GM03348 (cell line): ENCODE measurements around the gene PEPD.

ENCODE experiments used
- DNase-seq: peaks from one replicate; pipeline ENCODE4 v3.0.0; 2012; ENCODE audit warnings: low spot score

Gene PEPD

DNA sequence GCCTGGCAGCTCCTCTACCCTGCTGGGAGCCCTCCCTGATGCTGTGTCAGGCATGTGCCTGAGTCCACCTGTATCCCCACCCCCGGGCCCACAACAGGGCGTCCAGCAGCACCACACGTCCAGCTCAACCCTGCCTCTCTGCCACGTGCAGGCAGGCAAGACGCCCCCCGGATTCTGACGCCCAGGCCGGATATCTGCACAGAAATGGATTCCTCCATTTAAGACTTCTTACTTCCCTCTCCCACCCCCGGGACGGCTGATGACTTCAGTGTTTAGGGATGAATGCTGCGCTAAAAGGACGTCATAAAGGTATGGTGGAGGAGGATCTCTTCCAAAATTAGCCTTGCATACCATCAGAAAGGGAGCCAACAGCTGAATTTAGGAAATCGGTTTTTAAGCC lies 10.2 kb downstream of the PEPD start:
- DNase-seq, result no peak

DNA sequence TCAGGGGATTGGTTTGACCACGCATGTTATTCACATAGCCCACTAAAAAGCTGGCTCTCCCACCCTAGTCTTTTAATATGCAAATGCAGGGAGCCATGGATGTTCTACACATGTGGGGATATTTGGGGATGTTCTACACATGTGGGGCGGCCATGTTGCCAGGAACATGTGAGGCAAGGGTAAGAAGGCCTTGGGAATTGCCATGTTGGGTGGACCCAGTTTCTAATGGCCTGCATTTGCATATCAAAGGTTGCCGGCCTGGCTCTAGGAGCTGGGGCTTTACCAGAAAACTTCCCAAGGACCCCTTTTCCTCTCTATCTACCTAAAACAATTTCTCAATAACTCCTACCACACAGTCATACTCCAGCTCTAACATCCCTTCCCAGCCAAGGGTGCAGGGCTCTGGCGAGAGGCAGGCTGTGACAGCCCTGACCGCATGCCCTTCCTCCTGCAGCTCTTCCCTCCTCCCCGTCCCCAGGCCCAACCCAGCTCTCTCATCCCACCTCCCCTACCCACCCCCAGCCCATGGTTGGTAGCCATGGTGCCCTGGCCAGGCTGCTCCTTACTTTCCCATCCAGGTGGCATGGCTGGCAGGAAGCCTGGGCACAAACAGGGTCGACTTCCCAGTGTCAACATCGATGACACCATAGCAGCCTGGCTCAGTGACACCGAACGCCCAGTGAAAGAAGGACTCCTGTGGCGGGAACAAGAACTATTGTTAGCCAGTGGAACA lies 11.0 kb downstream of the PEPD start:
- no peak for DNase-seq

DNA sequence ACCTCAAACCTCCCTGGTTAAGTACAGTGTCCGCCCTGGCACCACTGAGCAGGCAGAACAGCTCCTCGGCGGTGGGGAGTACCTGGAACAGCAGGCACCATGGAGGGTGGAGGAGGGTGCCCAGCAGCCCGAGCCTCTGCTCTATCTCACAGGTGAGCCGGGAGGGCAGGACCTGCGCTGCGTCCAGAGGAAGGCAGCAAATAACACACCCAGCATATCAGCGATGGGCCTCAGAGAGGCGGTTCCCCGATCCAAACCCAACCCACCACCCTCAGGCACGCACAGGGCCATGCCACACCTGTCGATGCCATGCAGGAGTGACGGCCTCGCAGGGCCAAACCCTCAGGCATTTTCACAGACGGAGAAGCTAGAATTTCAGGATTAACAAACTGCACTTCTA lies 11.8 kb downstream of the PEPD start:
- DNase-seq, result no peak

DNA sequence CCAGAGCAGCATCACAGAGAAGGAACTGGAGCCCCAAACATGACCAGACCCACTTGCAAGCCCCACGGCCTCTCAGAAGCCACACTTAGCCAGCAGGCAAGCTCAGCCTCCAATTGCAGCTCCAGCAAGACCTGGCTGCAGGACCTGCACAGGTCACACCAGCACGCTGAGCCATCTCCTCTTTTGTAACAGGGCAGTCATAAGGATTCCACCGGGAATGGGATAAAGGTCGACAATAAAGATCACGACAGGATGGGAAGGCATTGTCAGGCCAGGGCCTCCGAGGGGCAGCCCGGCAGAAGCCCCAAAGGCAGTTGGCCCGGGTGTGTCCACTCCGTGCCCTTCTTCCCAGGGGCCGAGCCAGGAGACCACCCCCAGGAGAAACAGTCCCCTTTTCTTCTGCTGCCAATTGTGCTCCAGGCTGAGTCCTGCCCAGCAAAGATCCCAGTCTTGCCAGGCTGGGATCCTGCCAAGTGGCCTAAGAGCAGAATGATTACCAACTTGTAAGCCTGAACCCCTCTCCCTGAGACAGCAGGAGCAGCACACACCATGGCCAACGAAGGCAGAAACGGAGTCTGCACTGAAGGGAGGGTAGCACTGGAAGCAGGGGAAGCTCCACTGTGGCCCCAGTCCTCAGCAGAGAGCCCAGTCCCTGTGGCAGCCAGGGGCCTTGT lies 12.5 kb downstream of the PEPD start:
- DNase-seq, result no peak

DNA sequence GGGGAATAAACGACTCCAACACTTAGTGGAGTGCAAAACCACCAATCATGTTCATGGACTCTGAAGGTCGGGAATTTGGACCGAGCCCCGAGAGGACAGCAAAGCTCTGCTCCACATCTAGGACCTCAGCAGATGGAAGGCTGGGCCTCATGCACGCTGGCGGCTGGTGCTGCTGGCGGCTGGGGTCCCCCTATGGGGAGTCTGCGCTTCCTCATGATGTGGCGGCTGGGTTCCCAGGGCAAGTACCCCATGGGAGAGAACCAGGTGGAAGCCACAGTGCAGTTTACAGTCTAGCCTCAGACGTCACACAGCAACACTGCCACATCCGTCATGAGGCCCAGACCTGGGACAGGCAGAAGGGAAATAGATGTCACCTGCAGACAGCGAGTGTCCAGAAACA lies 13.2 kb downstream of the PEPD start:
- no peak for DNase-seq

DNA sequence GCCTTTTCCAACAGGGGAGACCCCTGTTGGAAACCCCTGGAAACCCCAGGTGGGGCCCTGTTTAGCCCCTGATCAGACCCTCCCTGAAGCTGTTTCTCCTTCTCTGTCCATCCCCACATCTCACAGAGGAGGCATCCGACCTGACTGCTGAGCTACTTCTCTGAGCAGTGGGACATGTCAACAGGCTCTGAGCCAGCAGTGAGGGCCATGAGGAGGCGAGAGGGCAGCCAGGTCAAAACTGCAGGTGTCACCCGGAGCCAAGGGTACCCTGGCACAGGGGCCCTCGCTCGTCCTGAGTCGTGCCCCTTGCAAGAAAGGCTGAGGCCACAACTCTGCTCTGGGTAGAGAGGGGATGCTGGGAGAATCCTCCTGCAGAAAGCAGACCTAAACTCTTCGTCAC lies 13.6 kb downstream of the PEPD start:
- DNase-seq, result no peak

DNA sequence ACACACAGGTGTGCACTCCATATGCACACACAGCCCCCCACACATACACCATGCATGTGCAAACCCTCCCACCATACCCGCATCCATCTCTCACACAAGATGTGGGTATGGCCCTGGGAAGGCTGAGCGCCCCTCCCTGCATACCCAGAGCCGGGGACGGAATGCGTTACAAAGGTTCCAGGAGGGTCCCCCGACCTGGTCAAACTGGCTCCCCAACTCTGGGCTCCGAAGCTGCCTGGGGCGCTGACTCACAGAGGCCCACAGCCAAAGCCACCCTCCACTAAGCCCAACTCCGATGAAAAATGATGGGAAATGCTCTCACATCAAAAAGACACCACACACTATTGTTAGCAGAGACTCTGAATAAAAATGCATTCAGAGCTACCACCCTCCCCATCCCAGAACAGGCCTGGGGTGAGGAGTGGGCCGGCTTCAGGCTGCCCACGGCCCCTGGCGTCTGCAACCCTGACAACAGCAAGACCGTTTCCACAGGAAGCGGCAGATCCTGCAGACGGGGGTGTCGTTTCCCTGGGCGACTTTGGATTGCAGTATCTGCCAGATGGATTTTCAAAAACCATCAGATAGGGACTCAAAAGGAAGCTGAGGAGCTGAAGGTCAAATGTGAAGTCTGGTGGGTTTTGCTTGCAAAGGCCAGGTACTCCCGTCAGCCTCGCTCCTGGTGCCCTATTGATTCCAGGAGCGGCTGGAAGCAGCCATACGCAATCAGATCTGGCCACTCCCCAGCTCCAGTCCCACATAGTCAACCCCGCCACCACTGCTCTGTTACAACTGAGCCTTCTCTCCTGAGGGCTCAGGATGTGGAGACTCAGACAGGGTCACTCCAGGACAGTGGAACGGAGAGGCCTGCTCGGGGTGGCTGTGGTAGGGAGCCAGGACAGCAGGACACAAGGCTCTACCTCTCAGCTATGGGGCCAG lies 14.3 kb downstream of the PEPD start:
- no peak for DNase-seq

DNA sequence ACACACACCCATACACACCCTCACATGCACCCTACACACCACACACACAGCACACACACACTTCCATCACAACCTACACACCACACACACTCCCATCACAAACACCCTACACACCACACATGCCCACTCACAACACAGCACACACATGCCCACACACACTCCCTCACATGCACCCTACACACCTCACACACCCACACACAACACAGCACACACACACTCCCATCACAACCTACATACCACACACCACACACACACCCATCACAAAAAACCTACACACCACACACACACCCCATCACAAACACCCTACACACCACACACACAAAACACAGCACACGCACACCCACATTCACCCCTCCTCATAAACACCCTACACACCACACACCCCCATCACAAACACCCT lies 15.1 kb downstream of the PEPD start:
- no peak for DNase-seq

DNA sequence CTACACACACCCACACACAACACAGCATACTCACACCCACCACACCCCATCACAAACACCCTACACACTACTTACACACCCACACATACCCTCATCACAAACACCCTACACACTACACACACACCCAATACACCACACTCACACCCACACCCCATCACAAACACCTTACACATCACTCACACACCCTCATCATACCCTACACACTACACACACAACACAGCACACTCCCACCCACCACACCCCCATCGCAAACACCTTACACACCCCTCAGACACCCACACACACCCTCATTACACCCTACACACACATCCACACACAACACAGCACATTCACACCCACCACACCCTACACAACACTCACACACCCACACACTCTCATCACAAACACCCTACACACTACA lies 15.8 kb downstream of the PEPD start:
- DNase-seq, result no peak

DNA sequence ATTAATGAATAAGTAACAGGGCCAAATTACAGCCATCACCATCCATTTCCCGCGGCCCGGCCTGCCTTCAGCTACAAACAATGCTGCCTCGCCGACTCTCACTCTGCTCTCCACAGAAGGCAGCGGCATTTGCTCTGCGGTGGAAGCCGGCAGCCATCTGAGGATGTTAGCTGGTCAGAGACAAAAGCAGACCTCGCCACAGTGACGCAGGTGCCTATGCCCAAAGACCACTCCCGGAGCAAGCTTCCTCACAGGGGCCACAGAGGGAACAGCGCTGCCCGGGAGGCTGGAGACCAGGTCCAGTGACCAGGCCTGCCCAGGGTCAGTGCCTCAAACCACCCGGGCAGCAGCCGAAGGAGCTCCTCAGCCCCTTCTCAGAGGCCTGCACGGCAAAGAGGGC lies 16.4 kb downstream of the PEPD start:
- no peak for DNase-seq

DNA sequence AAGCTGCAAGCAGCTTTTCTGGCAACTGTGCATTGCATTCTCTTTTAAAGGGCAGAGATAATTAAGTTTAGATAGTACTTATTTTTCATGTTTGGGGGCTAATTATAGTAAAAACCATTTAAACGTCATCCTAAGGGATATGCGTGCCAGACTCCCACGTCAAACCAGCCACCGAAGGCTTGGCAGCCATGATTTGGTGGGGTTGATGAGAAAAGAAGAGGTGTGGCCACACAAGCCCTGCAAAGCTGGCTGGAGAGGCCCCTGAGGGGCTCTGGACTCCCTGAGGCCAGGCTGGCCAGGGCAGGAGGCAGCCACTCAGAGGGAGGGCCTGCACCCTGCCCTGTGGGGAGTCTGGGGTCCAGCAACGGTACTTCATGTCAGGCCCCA lies 17.5 kb downstream of the PEPD start:
- DNase-seq, result no peak

DNA sequence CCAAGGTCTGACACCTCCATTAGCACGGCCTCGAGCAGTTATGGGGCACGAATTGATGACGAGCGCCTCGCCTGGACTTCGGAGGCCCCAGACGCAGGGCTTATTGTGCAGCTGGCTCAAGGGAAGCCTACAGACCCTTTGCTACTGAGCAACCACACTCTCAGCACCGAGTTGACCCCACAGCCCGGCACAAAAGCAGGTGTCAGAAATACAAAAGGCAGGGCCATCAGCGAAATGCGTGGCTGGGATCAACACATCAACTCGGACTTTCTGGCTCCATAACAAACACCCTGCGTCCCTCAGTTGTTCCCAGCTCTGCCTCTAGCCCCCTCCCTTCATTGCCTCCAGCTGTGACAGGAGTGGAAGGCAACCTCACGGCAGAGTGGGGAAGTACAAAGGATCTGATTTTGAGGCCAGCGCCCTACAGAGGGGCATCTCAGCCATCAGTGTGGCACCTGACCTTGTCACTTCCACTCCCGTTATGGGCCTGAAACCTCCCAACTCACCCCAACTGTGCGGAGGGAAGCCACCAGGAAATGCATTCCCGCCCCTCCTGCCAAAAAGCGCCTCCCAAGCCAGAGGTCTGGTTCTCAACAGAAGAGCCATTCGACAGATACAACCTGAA lies 18.0 kb downstream of the PEPD start:
- DNase-seq, result no peak

DNA sequence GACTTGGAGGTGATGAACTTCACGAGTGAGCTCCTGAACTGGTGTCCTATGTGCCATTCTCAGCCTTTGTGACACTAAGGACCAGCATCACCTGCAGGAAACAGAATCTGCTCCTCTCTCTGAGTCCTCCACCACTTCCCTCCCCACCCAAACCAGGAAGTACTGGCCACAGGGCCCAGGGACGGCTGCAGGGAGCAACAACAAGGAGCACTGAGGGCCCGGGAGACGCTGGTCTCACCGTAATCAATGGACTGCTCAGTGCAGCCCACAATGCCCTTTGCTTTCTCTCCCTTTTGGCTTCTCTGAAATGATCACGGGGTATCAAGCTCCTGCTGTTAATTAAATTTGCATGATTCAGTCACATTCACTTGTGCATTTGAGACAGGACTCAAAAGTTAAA lies 18.6 kb downstream of the PEPD start:
- no peak for DNase-seq

DNA sequence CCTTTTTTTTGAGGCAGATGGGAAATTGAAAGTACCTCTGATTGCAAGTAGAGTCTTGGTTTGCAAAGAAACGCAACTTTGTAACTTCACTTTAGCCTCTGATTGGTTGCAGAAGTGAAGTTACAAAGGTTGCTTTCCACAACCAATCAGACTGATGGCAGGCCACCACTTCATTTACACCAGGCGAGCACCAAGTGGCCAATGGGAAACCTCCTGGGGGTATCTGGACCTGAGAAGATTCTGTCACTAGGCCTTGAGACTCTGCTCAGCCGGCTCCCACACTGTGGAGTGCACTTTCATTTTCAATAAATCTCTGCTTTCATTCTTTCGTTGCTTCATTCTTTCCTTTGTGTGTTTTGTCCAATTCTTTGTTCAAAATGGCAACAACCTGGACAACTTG lies 19.1 kb downstream of the PEPD start:
- DNase-seq, result no peak

DNA sequence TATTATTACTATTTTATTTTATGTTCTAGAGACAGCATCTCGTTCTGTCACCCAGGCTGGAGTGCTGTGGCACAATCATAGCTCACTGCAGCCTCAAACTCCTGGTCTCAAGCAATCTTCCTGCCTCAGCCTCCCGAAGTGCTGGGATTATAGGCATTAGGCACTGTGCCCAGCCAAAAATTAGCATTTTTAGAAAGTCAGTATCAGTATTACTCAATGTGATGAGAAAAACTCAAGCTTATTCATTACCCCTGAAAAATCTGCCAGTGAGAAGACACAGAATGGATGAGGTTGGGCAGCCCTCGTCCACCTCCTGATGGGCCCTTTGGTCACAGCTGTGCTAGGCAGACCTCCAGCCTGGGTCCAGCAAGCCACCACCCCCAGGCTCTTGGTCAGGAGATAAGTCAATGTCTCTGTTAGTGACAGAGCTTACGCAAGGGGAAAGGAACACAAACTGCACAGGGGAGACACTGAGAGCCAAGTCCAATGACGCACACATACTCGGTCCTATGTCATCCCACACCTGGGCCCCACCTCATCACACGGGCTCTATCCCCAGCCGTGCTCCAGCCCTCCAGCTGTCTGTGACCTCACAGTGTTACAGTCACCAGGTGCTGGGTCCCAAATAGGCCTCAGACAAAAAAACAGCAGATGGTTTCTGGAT lies 19.8 kb downstream of the PEPD start:
- no peak for DNase-seq

DNA sequence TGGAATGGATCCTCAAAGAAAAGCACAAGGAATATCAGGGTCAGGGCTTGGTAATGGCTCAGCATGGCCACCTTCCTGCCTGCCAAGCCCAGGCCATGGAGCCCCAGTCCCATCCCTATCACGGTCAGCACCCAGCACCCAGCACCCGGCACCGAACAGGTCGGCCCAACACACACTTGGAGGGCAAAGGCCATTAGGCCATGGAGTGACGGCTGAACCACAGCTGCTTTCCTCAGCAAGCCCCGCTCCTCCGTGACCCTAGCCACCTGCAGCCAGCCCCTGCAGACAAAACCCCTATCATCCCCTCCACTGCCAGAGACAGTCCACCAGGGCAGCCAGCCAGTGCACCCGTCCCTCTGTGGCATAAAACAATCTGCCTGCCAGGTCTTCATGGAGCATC lies 20.6 kb downstream of the PEPD start:
- no peak for DNase-seq

DNA sequence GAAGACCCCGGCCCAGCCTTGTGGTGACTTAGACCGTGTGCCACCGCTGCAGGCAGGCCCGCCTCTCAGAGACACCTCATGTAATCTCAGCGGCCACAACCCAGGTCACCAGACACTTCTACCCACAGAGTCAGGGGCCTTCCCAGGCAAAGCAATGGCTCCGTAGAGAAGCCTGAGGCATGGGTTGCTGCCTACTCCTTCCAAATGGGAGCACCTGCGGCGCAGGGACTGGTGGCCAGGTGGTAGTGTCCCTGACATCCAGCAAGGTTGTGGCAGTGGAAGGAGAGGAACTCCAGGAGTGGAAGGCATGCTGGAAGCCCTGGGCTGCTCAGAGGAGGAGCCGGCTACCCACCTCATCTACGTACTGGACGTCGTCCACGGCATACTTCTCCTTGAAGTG lies 21.0 kb downstream of the PEPD start:
- DNase-seq, result no peak

DNA sequence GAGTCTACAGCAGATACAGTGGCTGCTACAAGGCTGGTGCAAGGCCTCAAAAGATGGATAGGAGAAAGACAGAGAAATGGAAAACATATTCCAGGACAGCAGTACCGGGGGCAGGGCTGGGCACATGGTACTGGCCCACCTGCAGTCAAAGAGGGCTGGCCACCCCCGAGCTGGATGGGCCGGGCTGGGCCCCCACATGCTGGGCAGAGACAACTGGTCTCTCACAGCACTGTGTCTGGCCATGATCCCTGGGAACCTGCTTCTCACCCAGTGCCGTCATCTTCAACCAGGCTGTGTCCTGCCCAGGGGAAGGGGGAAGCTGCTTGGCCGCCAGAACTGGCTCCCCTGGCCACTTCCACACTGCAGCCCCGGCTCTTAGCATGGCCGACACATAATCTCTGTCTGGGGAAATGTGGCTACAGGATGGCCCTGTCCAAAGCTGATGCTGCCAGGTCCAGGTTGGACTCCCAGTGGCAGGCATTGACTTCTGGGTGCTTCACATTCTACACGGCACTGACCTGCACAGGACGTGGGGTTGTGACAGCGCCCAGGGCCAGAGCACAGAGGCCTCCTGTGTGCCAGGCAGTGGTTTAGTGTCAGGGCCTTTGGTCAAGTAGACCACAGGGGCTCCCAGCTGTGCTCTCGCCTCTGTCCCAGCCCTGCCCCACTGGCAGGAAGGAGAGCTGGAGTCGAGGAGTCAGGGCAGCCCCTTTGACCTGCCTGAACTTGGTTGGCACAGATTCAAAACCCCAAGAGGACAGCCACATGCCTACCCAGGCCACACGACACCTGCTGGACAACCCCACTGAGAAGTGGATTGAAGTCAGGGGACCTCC lies 21.7 kb downstream of the PEPD start:
- DNase-seq, result no peak

DNA sequence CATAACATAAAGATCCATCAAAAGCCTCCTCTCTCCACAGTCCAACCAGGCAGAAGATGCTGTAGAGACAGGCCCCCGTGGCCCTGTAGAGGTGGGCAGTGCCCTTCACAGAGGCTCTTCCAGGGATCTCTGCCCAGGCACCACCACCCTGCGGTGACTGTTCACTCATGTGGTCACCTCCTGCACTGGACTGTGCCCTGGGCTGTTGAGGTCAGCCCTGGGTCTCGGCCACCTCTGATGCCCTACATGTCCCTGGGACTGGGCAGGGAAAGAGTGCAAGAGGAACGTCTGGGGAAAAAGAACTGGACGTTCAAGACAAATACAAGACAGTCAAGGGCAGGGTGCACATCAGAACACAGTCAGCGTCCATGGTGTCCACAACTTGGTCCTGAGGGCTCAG lies 22.3 kb downstream of the PEPD start:
- DNase-seq, result no peak

DNA sequence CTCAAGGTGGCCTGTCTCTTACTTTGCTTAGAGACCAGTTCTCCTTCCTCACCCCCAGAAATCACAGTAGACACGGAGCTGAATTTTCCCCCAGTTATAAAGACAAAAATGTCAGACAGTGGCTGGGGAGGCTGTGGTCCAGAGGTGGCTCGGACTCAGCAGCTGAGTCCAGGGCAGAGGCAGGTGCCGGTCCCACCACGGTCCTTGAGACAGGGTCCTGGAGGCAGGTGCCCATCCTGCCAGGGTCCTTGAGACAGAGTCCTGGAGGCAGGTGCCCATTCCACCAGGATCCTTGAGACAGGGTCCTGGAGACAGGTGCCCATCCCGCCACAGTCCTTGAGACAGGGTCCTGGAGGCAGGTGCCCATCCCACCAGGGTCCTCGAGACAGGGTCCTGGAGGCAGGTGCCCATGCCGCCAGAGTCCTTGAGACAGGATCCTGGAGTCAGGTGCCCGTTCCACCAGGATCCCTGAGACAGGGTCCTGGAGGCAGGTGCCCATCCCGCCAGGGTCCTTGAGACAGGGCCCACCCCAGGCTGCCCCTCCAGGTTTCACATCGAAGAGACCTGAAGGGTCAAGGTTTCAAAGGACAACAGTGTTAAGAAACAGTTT lies 23.1 kb downstream of the PEPD start:
- no peak for DNase-seq

DNA sequence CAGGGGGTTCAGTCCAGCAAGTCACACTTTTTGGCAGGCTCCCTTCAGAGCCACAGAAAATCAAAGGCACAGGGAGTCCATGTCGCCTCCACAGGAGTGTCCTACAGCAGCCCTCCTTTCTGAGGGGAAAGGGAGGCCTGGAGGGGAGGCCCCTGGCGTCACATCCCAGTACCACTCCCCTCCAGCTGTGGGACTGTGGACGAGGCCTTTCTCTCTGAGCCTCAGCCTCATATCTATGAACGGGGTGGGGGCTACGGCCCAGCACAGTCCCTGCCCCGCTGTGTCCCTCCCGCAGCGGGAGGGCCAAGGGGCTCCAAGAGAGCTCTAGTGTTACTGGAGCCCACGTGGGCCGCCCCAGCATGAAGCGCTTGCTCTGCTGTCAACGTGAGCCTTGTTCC lies 23.8 kb downstream of the PEPD start:
- DNase-seq, result no peak
